ENCODE measurements around the gene OR4N2.
"Not testable (repeated sequence)": the region's sequence is repeated elsewhere in the genome, so short reads cannot be mapped to it uniquely, and the experiment has no call there.

DNA sequence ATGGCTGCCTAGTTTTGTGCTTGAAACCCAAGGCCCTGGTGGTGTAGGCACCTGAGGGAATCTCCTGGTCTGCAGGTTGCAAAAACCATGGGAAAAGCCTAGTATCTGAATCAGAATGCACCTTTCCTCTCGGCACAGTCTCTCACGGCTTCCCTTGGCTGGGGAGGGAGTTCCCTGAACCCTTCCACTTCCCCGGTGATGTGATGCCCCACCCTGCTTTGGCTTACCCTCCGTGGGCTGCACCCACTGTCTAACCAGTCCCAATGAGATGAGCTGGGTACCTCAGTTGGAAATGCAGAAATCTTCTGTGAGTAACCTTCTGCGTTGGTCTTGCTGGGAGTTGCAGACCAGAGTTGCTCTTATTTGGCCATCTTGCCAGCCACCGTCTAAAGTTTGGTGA lies 17.4 kb downstream of the OR4N2 start:
- not testable (repeated sequence) for TF ChIP-seq CTCF (IDR thresholded peaks at IDR 0.05); SIN3A (IDR thresholded peaks at IDR 0.05; ENCODE audit: borderline replicate concordance, low read depth, low read length); YY1 (IDR thresholded peaks at IDR 0.05; ENCODE audit: low read depth); MXI1 (IDR thresholded peaks at IDR 0.05; ENCODE audit: low read depth, low read length); TEAD4 (IDR thresholded peaks at IDR 0.05; ENCODE audit: borderline replicate concordance, insufficient read depth); POLR2AphosphoS5 (IDR thresholded peaks at IDR 0.05; ENCODE audit: low read depth, low read length); NFIC (IDR thresholded peaks at IDR 0.05; ENCODE audit: borderline replicate concordance); EZH2phosphoT487 (IDR thresholded peaks at IDR 0.05; ENCODE audit: borderline replicate concordance, low read depth); IRF3 (IDR thresholded peaks at IDR 0.05; ENCODE audit: low read depth, low read length); MAX (IDR thresholded peaks at IDR 0.05; ENCODE audit: low read depth); ZBTB33 (IDR thresholded peaks at IDR 0.05; ENCODE audit: borderline replicate concordance, low read depth); GABPA (IDR thresholded peaks at IDR 0.05; ENCODE audit: low read depth)
